Bronchial epithelial cell (primary cell): Measurements from ENCODE around the gene PCYT1A. TPM values are rescaled to one million over a fixed set of nuclear protein-coding genes. Genes with fewer than 3 reads are reported as not detected.

Experiments used
- DNase-seq: peaks from one replicate; pipeline ENCODE4 v3.0.0-alpha.2; 2010; ENCODE audit warnings: low read depth
- FAIRE-seq: peaks from 2 replicates; lab custom pipeline; 2011; peaks lifted over from hg19 to GRCh38; lab: Jason Lieb, UNC
- H3K27me3 ChIP-seq: 2 replicates; pipeline ENCODE4 v1.5.1; 2011; ENCODE audit warnings: low read length; ENCODE audit not compliant: control insufficient read depth, insufficient read depth
- H3K36me3 ChIP-seq: 2 replicates; pipeline ENCODE4 v1.5.1; 2011; ENCODE audit warnings: low read length; ENCODE audit not compliant: control insufficient read depth, insufficient read depth
- H3K4me3 ChIP-seq: 2 replicates; pipeline ENCODE4 v1.5.1; 2011; ENCODE audit warnings: mild to moderate bottlenecking, low read depth, low read length, control low read depth
- CTCF ChIP-seq: IDR thresholded peaks from 2 replicates; pipeline ENCODE4 v1.5.1; 2011; ENCODE audit warnings: mild to moderate bottlenecking, moderate library complexity, low read length, control low read depth, inconsistent platforms; ENCODE audit not compliant: insufficient read depth, severe bottlenecking
- total RNA-seq: library from RNA; depleted of rRNA; stranded (reverse); fragments of >200 nt; gene quantifications from 2 replicates; pipeline ENCODE4 v1.2.1, GENCODE V29; 2014

Gene PCYT1A
- total RNA-seq, 1 donor from 2014 or later = 52.9 TPM

- Histone ChIP-seq H3K4me3 (no peak overlapping the region), H3K36me3 (no peaks in the 10 kb centered on the region), H3K27me3 (peaks cover 2% of the 10 kb centered on the region)
- no peak for DNase-seq
- no peak for FAIRE-seq
- no peak for TF ChIP-seq CTCF
Measured at GRCh38 chr3:196227629-196228493, 59.7 kb downstream of the PCYT1A start.

- no peak overlapping the region for H3K4me3 ChIP-seq
- no peaks in the 10 kb centered on the region for H3K36me3 ChIP-seq
- peaks cover 2% of the 10 kb centered on the region for H3K27me3 ChIP-seq
- DNase-seq = no peak
- TF ChIP-seq CTCF = no peak
- FAIRE-seq = no peak
Measured at GRCh38 chr3:196227121-196227561, 60.4 kb downstream of the PCYT1A start.

GRCh38 chr3:196225763-196226364, 61.7 kb downstream of the PCYT1A start:
- no peaks in the 10 kb centered on the region for H3K36me3 ChIP-seq
- DNase-seq = no peak
- FAIRE-seq = no peak
- no peak overlapping the region for H3K4me3 ChIP-seq
- peaks cover 2% of the 10 kb centered on the region for H3K27me3 ChIP-seq
- no peak for TF ChIP-seq CTCF

GRCh38 chr3:196225086-196225485, 62.4 kb downstream of the PCYT1A start:
- no peak for DNase-seq

GRCh38 chr3:196222876-196223595, 64.5 kb downstream of the PCYT1A start:
- H3K27me3 ChIP-seq = peaks cover 5% of the 10 kb centered on the region
- no peak overlapping the region for H3K4me3 ChIP-seq
- no peak for TF ChIP-seq CTCF
- DNase-seq (peak; percentile 60), FAIRE-seq (no peak)
- H3K36me3 ChIP-seq = no peaks in the 10 kb centered on the region

More at GRCh38 chr3:196225086-196225485, 62.4 kb downstream of the PCYT1A start:
- Histone ChIP-seq H3K27me3 (peaks cover 2% of the 10 kb centered on the region), H3K36me3 (no peaks in the 10 kb centered on the region), H3K4me3 (no peak overlapping the region)
- TF ChIP-seq CTCF = no peak
- no peak for FAIRE-seq
